Cardiac muscle cell (in vitro differentiated cells and primary cell): ENCODE results near the gene MLLT11. TPM values are rescaled to one million over a fixed set of nuclear protein-coding genes. Genes with fewer than 3 reads are reported as not detected.

ENCODE experiments used
- DNase-seq, 2 donors: peaks; one replicate each; pipeline versions ENCODE4 v3.0.0 to v3.0.0-alpha.2; 2010 to 2017; ENCODE audit warnings: low read depth in 1 of 2, low spot score in 1 of 2
- H3K27ac ChIP-seq: fragments of 200-600 bp; sonication (generic); 2 replicates; pipeline ENCODE4 v1.5.1; 2016
- H3K27me3 ChIP-seq: fragments of 200-600 bp; sonication (generic); 2 replicates; pipeline ENCODE4 v1.6.0; 2016; ENCODE audit warnings: control low read depth
- H3K36me3 ChIP-seq: fragments of 200-600 bp; sonication (generic); 2 replicates; pipeline ENCODE4 v1.5.1; 2016; ENCODE audit warnings: control low read depth
- H3K4me1 ChIP-seq: fragments of 200-600 bp; sonication (generic); 2 replicates; pipeline ENCODE4 v1.8.1; 2017; ENCODE audit warnings: low read depth, mild to moderate bottlenecking, mixed run types
- H3K4me3 ChIP-seq: fragments of 200-600 bp; sonication (generic); 2 replicates; pipeline ENCODE4 v1.5.1; 2016; ENCODE audit warnings: mild to moderate bottlenecking
- H3K9me3 ChIP-seq: fragments of 200-600 bp; sonication (generic); 2 replicates; pipeline ENCODE4 v1.5.1; 2017; ENCODE audit warnings: low read depth, mild to moderate bottlenecking, control low read depth
- CTCF ChIP-seq: IDR thresholded peaks from 2 replicates; pipeline ENCODE4 v1.5.1; 2012; ENCODE audit warnings: low read depth, mild to moderate bottlenecking, low read length
- polyA plus RNA-seq: library from polyadenylated mRNA; unstranded; fragments of >200 nt; fragmentation: Nextera tagmentation; extraction: Ambion mirVana; gene quantifications from 2 replicates; pipeline ENCODE4 v1.2.1, GENCODE V29; 2016
- total RNA-seq: library from RNA; depleted of rRNA; stranded (reverse); fragments of >200 nt; gene quantifications from 2 replicates; pipeline ENCODE4 v1.2.3, GENCODE V29; 2016

Gene MLLT11
- total and polyA plus RNA-seq, 2 experiments from 2014 or later, result 15.1 to 91.6 TPM

- Histone ChIP-seq H3K27me3 (no peaks in the 10 kb centered on the region), H3K4me1 (peaks cover 18% of the 10 kb centered on the region), H3K36me3 (peaks cover 22% of the 10 kb centered on the region), H3K9me3 (no peaks in the 10 kb centered on the region), H3K27ac (peak overlapping the region; percentile 42), H3K4me3 (no peak overlapping the region)
- TF ChIP-seq CTCF, result no peak
- no peak for DNase-seq
Measured at GRCh38 chr1:151050051-151050688, 10.0 kb upstream of the MLLT11 start.

- H3K4me3 ChIP-seq, result no peak overlapping the region
- H3K36me3 ChIP-seq, result peaks cover 27% of the 10 kb centered on the region
- no peaks in the 10 kb centered on the region for H3K9me3 ChIP-seq
- no peaks in the 10 kb centered on the region for H3K27me3 ChIP-seq
- no peak for TF ChIP-seq CTCF
- no peak for DNase-seq
- H3K4me1 ChIP-seq, result peaks cover 18% of the 10 kb centered on the region
- peak overlapping the region; percentile 59 for H3K27ac ChIP-seq
Measured at GRCh38 chr1:151051356-151052009, 8.7 kb upstream of the MLLT11 start.

- no peaks in the 10 kb centered on the region for H3K27me3 ChIP-seq
- no peak for TF ChIP-seq CTCF
- H3K36me3 ChIP-seq, result peaks cover 27% of the 10 kb centered on the region
- peak overlapping the region; percentile 16 for H3K27ac ChIP-seq
- H3K4me3 ChIP-seq, result no peak overlapping the region
- no peaks in the 10 kb centered on the region for H3K9me3 ChIP-seq
- DNase-seq, result no peak
- peaks cover 13% of the 10 kb centered on the region for H3K4me1 ChIP-seq
Measured at GRCh38 chr1:151054971-151055547, 5.1 kb upstream of the MLLT11 start.

GRCh38 chr1:151055581-151055980, 4.6 kb upstream of the MLLT11 start:
- DNase-seq, result no peak
- Histone ChIP-seq H3K9me3 (no peaks in the 10 kb centered on the region), H3K36me3 (peaks cover 27% of the 10 kb centered on the region), H3K27me3 (no peaks in the 10 kb centered on the region), H3K27ac (peak overlapping the region; percentile 16), H3K4me1 (peaks cover 9% of the 10 kb centered on the region), H3K4me3 (no peak overlapping the region)
- TF ChIP-seq CTCF, result no peak

GRCh38 chr1:151056149-151056548, 4.0 kb upstream of the MLLT11 start:
- peaks cover 27% of the 10 kb centered on the region for H3K36me3 ChIP-seq
- H3K27me3 ChIP-seq, result no peaks in the 10 kb centered on the region
- no peaks in the 10 kb centered on the region for H3K9me3 ChIP-seq
- H3K27ac ChIP-seq, result no peak overlapping the region
- DNase-seq, result no peak
- no peak for TF ChIP-seq CTCF
- H3K4me3 ChIP-seq, result no peak overlapping the region
- H3K4me1 ChIP-seq, result peaks cover 8% of the 10 kb centered on the region
